Embryonic facial prominence (tissue), 1 donor: ENCODE measurements around the gene DRC3.
"Not testable (repeated sequence)": the region's sequence is repeated elsewhere in the genome, so short reads cannot be mapped to it uniquely, and the experiment has no call there.

Experiments used
- DNase-seq: peaks from one replicate; pipeline ENCODE4 v3.0.0-alpha.2; 2016; ENCODE audit errors: extremely low spot score

DRC3 gene, protein sequence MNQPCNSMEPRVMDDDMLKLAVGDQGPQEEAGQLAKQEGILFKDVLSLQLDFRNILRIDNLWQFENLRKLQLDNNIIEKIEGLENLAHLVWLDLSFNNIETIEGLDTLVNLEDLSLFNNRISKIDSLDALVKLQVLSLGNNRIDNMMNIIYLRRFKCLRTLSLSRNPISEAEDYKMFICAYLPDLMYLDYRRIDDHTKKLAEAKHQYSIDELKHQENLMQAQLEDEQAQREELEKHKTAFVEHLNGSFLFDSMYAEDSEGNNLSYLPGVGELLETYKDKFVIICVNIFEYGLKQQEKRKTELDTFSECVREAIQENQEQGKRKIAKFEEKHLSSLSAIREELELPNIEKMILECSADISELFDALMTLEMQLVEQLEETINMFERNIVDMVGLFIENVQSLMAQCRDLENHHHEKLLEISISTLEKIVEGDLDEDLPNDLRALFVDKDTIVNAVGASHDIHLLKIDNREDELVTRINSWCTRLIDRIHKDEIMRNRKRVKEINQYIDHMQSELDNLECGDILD

DNA sequence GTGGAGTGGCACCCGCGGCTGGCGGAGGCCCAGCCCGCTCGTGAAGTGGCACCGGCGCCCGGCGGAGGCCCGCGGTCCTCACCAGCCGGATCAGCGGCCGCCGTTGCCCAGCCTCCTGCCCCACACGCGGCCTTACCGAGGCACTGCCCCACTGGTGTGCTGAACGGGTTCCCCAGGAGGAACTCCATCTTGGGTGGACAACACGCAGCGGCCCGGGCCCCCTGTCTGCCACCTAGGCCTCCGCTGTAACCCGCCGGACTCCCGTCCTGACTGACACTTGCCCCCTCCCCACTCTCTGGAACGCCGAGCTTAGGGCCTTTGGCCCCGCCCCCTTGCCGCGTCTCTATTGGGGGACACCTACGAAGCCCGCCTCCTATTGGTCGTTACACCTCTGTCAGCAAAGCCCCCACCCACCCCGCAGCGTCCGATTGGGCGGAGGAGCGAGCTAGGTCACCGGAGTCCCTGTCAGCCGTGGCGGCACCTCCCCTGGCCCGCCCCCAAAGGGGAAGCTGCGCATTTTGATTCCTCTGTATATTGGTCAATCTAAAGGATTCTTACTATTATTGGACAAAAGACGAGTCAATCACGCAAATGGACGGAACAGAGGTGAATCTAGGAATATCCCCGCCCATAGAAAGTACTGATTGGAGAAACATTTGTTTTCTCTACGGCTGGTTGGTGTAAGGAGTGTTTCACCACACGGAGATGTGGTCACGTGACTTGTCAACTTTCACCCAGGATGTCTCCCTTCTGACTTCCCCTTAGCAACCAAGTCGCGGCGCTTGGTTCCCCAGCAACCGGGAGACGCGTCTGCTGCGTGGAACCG lies at the start of gene DRC3, which contains the start of gene TOM1L2:
Gene DRC3, plus strand, starts transcription at position 737 of the 826 bp plus-strand sequence. CDS start 4,737 bp downstream, outside the sequence.
Gene TOM1L2, minus strand, starts transcription at position 275 of the 826 bp plus-strand sequence. Its CDS starts 87 bp downstream, at position 188.
- DNase-seq, result peak; percentile 99

DNA sequence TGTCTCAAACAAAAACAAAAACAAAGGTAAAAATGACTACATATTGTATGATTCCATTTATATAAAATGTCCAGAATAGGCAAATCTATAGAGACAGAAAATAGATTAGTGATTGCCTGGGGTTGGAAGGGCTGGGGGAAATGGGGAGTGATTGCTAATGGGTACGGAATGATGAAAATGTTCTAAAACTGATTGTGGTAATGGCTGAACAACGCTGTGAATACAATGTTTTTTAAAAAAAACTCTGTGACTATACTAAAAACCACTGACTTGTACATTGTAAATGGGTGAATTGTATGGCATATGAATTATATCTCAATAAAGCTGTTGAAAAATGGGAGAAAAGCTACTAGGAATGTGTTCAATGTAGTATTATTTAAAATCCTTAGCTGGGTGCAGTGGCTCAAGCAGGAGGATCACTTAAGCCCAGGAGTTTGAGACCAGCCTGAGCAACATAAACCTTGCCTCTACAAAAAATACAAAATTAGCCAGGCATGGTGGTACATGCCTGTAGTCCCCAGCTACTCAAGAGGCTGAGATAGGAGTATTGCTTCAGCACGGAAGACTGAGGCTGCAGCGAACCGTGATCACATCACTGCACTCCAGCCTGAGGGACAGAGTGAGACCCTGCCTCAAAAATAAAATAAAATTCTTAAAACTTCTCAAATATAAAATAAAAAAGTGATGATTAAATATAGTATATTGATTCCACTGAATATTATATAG lies 48.4 kb upstream of the DRC3 start:
- DNase-seq, result no peak

DNA sequence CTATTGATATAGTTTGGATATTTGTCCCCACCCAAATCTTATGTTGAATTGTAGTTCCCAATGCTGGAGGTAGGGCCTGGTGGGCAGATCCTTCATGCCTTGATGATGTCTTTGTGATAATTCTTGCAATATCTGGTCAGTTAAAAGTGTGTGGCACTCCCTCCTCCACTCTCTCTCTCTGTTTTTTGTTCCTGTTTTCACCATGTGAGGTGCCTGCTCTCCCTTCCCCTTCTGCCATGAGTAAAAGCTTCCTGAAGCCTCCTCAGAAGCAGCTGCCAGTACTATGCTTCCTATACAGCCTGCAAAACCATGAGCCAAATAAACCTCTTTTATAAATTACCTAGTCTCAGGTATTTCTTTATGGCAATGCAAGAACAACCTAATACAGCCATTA lies 47.8 kb upstream of the DRC3 start:
- no peak for DNase-seq

DNA sequence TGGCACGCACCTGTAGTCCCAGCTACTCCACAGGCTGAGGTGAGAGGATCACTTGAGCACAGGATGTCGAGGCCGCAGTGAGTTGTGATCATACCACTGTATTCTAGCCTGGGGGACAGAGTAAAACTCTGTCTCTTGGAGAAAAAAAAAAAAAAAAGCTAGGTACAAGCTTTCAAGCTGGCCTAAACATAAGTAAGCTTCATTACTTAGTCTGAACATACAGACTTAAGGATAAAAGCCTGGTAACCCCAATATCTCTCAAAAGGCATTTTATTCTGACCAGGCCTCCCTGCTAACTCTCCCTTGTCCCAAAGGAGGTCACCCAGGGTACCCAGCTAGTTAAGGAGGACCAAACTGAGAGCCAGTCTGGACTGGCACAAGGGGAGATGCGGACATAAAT lies 46.6 kb upstream of the DRC3 start:
- no peak for DNase-seq

DNA sequence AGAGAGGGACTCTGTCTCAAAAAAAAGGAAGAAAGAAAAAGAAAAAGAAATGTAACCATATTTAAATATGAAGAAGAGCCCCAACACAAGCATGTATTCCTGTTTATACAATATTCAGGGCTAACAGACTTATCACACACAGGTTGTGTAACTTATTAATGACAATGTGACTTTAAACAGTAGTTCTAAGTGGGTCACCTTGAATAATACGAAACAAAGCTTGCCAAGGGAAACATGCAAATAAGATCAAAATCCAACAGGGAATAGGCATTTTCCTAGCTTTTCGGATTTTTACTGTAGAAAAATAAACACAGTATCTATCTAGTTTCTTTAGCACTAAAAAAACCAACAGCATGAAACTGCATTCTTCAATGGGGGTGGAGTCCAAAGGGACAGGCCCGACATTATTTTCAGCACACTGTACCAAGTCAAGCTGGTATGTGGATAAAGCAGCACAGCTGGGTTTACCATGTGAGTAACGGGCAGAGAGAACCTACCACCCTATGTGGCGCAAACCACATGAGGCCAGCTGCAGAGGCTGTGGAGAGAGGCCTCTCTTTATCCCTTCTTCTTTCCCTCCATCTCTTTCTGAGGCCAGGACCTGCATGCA lies 45.7 kb upstream of the DRC3 start:
- DNase-seq, result no peak

DNA sequence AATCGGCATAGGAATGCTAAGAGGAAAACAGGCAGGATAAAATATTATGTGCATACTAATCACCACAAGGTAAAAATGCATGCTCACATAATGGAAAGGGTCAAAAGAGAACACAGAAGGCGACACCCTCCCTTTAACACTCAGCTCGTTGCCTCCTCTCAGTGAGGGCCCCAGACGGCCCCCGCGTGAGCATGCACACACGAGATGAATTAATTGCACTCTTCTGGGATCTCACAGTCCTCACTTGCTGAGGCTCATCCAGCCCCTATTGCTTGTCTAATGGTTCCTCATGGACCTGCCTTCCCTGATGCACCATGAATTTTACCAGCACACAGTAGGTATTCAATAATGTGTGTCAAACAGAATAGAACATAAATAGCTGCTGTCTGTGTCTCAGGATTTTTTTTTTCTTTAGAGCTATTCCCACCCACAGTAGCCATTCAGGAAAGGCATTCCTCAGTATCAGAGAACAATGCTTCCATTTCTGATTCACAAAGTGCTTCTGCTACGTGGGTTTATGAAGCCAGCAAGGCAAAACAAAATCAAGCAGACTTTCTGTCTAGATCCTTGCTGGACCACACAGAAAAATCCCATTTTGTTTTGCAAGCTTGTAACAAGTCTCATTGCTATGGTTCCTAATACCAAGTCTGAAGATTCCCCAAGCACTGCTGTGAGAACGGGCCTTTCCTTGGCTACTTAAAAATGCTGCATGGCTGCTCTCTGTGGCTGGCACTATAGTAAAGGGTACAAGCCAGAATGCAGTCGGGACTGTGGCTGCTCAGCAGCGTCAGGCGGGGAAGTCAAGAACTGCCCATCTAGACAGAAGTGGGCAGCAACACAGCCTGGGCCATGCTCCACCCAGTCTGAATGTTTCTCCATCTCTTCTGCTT lies 44.0 kb upstream of the DRC3 start:
- no peak for DNase-seq

DNA sequence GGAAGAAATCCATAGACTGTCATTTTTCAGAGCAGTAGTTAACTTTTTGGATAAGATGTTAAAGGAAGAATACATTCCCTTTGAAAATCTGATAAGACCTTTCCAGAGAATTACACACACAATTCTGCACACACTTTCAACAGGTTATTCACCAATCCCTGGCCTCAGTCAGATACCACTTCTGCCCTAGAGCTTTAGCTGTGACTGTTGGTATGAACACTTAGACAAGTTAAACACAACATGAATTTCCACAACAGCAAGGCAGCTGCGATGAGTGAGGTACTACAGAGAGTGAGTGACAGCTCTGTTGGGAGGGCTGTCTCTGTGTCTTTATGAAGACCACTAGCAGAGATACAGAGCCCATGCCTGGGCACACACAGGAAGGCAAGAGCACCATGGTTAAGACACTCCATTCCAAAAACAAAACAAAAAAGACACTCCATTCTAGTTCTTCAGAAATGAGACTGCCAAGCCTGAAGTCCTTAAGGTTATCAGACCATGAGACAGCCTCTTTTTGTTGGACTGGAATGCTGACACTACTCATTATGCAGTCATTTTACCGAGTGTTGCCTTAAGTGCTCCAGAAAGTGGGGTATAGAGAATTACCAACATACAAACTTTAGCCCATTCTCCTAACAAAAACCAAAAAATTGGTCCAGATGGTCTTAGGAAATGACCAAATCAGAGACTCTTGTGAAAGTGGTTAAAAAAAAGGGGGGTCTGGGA lies 42.8 kb upstream of the DRC3 start:
- DNase-seq, result no peak

DNA sequence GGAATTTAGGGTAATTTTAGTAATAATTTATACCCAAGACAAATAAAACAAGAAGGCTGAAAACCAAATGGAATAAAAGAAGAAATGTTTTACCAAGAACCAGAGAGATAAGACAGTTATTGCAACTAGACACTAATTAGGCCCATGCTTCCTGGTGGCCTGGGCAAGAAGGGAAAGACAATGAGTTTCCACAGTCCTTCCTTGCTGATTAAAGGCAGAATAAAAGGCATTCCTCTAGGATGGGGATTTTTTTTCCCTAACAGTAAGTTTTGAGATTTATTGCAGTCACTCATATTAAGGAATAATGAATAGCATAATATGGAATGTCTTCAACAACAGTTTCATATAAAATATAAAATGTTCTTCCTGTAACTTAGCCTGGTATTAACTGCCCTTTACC lies 42.0 kb upstream of the DRC3 start:
- no peak for DNase-seq

DNA sequence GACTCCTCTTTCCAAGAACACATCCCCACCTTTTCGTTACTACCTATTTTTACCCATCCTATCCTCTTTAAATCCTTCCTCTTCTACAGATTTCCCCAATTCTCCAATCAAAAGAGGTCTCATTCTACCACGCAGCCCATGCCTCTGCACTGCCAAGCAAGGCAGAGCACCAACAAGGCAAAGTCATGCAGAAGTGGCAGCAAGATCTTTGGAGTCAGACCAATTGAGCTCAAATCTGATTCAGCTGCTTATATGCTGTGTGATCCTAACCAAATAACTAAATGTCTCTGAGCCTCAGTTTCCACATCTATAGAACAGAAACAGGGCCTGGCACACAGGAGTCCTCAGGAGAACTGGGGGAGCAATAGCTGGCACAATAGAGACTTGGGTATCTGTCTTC lies 41.5 kb upstream of the DRC3 start:
- DNase-seq, result no peak

DNA sequence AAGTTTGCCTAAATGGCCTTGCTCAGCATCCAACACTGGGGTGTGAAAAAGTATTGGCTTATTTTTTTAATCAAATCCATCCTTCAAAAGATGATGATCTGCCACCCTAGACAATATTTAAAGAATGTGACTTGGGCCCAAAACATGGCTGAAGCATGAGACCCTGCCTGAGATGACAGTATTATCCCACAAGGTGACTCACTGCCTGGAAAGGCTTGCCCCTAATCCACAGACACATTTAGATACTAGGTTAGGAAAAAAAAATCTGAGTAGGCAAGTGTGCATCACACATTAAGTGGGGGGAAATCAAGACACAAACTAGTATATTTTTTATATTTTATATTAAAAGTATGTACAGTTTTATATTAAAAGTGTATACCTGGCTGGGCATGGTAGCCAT lies 38.9 kb upstream of the DRC3 start:
- DNase-seq, result no peak

DNA sequence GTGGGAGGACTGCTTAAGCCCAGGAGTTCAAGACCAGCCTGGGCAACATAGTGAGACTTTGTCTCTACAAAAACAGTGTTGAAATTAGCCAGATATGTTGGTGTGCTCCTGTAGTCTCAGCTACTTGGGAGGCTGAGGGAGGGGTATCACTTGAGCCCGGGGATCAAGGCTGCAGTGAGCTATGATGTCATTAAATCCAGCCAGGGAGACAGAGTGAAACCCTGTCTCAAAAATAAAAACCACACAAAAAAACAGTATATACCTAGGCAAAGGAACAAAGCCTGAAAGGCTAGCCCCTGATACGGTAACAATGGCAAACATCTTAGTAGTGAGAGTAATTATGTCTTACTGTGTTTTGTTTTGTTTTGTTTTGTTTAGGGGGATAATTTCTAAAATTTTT lies 38.4 kb upstream of the DRC3 start:
- DNase-seq, result no peak

DNA sequence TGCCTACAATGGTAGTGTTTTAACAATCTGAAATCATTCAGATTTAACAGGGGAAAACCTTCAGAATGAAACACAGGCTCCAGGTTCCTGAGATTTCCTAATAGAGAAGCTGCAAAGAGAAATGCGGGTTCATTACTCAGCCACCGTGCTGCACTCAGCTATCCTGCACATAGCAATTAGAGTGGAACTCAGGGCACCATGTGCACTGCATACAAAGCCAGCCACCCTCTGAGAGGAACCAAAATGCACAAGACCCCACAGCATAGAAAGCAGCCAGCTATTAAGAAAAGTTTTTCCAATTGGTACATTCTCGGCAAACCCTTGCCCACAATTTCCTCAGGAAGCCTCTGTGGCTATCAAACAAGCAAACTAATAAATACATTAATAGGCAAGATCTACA lies 37.9 kb upstream of the DRC3 start:
- DNase-seq, result no peak

DNA sequence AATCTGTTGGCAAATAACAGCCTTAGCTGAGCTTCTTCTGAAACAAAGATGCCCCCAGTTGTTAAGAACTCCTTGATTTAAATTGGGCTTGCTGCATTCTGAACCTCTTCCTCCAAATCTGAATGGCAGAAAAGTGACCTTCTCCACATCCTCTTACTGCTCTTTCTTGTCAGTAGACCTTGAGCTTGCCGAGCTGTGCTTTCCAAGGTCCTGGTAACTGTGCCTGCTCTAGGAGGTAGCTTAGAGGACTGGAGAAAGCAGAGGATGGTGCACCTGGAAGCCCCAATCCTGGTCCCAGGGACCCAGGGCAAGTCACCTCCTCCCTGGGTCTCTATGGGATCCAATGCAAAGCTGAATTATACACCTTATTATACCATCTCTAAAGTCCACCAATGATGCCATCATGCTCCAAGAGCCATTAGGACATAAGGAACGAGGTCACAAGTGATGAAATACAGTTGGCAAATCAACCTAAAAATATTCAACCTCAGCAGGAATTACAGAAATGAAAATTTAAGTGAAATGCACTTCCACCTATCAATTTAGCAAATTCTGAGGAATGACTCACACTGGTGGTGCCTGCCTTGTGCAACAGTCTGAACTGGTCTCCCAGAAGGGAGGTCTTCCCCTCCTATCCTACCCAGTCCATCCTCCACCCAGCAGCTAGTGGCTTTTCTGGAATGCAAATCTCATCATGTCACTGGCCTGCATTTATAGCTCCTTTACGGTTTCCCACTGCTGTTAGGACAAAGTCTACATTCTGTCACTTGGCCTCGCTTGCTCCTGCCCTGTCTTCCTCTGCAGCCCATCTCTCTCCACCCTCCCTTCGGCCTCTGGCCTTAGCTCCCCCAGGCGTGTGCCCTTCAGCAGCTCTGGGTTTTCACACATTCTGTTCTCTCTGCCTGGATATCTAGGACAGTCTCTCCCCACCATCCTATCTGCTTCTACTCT lies 37.1 kb upstream of the DRC3 start:
- no peak for DNase-seq

DNA sequence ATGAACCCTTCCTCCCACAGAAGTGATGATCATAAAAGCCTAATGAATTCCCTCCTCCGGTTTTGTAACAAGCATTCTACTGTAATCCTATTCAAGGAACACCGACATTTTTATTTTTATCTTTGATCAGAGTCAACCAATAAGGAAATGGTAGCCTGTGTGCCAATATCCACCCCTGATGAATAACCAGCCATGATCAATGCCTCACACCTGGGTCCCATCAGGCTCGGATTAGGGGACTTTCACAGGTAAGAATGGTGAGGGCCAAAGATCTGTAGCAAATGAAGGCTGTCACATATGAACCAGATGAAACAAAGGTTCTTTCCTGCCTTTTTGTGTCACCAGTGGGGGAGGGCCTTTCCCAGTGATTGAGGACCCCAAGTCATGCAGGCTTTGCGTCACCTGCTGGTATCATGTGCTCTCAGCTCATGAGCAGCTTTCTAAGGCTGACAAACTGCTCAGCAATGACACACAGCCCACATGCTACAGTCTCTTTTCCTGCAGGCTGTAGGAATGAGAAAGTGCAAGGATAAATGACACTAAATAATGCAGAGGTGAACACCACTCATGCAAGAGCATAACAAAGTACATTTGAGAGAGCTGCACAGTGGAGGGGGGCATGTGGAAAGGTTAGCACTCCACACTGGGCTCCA lies 35.3 kb upstream of the DRC3 start:
- no peak for DNase-seq

DNA sequence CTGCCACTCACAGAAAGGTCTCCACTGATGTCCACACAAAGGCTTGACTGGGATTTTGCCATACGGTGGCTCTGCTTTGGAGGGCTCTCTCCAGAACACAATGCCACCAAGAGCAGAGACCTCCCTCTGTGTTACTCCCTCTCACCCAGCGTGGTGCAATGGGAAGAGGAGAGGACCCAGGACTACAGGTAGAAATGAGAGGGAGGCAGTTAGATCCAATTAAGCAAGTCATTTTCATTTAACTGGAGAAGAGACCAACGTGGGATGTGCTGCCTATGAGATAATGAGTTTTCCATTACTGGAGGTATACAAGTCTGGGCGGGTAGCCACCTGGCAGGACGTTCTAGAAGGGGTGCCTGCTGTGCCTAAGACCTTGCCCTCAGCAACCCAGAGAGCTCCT lies 34.7 kb upstream of the DRC3 start:
- DNase-seq, result no peak

DNA sequence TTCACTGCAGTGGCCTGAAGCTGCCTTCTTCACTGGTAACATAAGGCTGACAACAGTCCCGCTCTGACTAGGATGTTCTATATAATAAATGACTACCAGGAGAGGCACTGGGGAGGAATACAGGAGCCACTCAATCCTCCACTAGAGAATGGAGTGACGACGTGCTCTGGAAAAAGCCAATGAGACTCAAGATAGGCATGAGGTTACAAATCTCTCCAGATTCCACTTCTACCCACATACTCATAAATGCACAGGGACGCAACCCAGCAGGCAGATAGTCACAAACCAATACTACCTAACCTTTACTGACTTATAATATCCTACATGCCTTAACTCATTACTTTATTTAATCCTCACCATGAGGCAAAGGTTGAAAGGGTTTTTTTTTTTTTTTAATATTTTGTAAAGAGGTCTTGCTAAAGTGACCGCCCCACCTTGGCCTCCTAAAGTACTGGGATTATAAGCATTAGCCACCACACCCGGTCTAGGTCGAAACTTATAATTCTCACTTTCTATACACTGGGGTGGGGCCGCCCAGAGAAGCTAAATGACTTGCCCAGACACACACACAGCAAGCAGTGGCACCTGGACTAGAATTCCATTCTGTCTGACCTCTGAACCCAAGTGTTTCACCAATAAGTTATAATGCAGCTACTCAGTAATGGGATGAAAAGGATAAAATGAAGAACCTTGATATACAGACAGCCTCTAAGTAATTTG lies 34.1 kb upstream of the DRC3 start:
- no peak for DNase-seq

DNA sequence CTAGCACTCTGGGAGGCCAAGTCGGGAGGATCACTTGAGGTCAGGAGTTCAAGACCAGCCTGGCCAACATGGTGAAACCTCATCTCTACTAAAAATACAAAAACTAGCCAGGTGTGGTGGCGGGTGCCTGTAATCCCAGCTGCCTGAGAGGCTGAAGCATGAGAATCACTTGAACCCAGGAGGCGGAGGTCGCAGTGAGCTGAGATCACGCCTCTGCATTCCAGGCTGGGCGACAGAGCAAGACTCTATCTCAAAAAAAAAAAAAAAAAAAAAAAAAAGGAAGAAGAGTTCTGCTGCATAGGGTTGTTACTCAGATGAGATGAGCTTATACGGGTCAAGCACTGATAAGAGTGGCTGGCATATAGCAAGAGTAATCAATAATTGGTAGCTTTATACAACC lies 32.7 kb upstream of the DRC3 start:
- not testable (repeated sequence) for DNase-seq
